ENCODE data around the gene ATRN.

ATRN gene

DNA sequence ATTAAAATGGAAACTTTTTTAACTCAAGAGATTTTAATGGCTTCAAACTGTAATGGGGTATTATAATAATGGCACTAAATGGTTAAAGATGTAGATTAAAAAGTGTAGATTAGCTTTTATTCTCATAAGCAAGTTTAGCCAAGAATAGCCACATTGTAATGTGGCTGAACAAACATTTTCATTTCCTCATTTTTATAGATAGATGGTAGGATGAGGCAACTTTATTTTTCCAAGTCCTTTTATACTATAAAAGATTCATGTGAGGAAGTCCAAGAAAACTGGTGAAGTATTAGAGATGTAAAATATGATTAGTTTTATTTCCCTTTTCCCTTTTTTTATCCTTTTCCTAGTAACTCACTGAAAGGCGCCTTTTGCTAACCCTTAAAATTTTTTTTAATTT is 88.8 kb downstream of the ATRN start:
- Histone ChIP-seq H3K27ac (ENCODE audit: low read depth, low read length, poor library complexity, severe bottlenecking) (no peak overlapping the region), H3F3A (ENCODE audit: insufficient read depth, low read length) (no peaks in the 10 kb centered on the region), H4K20me1 (ENCODE audit: insufficient read depth, low read length) (no peaks in the 10 kb centered on the region), H3K4me2 (ENCODE audit: low read length) (no peak overlapping the region), H3K4me3 (ENCODE audit: low read depth, low read length, poor library complexity, severe bottlenecking) (no peak overlapping the region), H3K9me2 (ENCODE audit: low read depth, low read length) (no peaks in the 10 kb centered on the region), H3K9me3 (ENCODE audit: low read length) (no peaks in the 10 kb centered on the region), H3K79me2 (ENCODE audit: insufficient read depth, low read length) (no peaks in the 10 kb centered on the region), H3K9ac (ENCODE audit: low read length) (no peak overlapping the region), H3K27me3 (ENCODE audit: insufficient read depth, low read length) (no peaks in the 10 kb centered on the region), H3K36me3 (ENCODE audit: insufficient read depth, low read length) (no peaks in the 10 kb centered on the region), H3K4me1 (ENCODE audit: insufficient read depth, low read length, severe bottlenecking) (peaks cover 9% of the 10 kb centered on the region), H2AFZ (ENCODE audit: low read length) (no peak overlapping the region)
- TF ChIP-seq, protein P1, sequence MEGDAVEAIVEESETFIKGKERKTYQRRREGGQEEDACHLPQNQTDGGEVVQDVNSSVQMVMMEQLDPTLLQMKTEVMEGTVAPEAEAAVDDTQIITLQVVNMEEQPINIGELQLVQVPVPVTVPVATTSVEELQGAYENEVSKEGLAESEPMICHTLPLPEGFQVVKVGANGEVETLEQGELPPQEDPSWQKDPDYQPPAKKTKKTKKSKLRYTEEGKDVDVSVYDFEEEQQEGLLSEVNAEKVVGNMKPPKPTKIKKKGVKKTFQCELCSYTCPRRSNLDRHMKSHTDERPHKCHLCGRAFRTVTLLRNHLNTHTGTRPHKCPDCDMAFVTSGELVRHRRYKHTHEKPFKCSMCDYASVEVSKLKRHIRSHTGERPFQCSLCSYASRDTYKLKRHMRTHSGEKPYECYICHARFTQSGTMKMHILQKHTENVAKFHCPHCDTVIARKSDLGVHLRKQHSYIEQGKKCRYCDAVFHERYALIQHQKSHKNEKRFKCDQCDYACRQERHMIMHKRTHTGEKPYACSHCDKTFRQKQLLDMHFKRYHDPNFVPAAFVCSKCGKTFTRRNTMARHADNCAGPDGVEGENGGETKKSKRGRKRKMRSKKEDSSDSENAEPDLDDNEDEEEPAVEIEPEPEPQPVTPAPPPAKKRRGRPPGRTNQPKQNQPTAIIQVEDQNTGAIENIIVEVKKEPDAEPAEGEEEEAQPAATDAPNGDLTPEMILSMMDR (IDR thresholded peaks at IDR 0.05; ENCODE audit: low read length), result no peak
- TF ChIP-seq EZH2 (IDR thresholded peaks at IDR 0.05; ENCODE audit: borderline replicate concordance, low read length), result no peak

DNA sequence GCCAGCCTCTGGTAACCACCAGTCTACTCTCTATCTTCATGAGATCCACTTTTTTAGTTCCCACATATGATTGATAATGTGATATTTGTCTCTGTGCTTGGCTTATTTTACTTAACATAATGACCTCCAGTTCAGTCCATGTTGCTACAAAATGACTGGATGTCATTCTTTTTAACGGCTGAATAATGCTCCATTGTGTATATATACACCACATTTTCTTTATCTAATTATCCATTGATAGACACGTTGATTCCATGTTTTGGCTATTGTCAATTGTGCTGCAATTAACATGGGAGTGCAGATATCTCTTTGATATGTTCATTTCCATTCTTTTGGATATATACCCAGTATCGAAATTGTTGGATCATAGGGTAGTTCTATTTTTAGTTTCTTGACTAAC is 89.3 kb downstream of the ATRN start:
- Histone ChIP-seq H3K4me3 (ENCODE audit: low read depth, low read length, poor library complexity, severe bottlenecking) (no peak overlapping the region), H3K9ac (ENCODE audit: low read length) (no peak overlapping the region), H3K79me2 (ENCODE audit: insufficient read depth, low read length) (no peaks in the 10 kb centered on the region), H3F3A (ENCODE audit: insufficient read depth, low read length) (no peaks in the 10 kb centered on the region), H3K36me3 (ENCODE audit: insufficient read depth, low read length) (no peaks in the 10 kb centered on the region), H3K4me2 (ENCODE audit: low read length) (no peak overlapping the region), H3K9me2 (ENCODE audit: low read depth, low read length) (no peaks in the 10 kb centered on the region), H3K9me3 (ENCODE audit: low read length) (no peaks in the 10 kb centered on the region), H3K4me1 (ENCODE audit: insufficient read depth, low read length, severe bottlenecking) (peaks cover 9% of the 10 kb centered on the region), H4K20me1 (ENCODE audit: insufficient read depth, low read length) (no peaks in the 10 kb centered on the region), H3K27me3 (ENCODE audit: insufficient read depth, low read length) (no peaks in the 10 kb centered on the region), H3K27ac (ENCODE audit: low read depth, low read length, poor library complexity, severe bottlenecking) (no peak overlapping the region), H2AFZ (ENCODE audit: low read length) (no peak overlapping the region)
- TF ChIP-seq EZH2 (IDR thresholded peaks at IDR 0.05; ENCODE audit: borderline replicate concordance, low read length), result no peak
- TF ChIP-seq, protein P1 (IDR thresholded peaks at IDR 0.05; ENCODE audit: low read length), result no peak

DNA sequence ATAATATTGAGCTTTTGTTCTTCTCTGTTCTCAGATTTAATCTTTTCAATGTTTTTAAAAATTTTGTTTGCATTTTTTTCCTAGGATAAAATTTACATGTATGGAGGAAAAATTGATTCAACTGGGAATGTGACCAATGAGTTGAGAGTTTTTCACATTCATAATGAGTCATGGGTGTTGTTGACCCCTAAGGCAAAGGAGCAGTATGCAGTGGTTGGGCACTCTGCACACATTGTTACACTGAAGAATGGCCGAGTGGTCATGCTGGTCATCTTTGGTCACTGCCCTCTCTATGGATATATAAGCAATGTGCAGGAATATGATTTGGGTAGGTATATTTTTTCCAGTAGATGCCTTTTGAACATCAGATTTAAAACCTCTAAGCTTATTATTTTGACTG is 89.8 kb downstream of the ATRN start:
- Histone ChIP-seq H3K4me1 (ENCODE audit: insufficient read depth, low read length, severe bottlenecking) (peaks cover 9% of the 10 kb centered on the region), H3K27ac (ENCODE audit: low read depth, low read length, poor library complexity, severe bottlenecking) (no peak overlapping the region), H3K9me3 (ENCODE audit: low read length) (no peaks in the 10 kb centered on the region), H4K20me1 (ENCODE audit: insufficient read depth, low read length) (no peaks in the 10 kb centered on the region), H3K9ac (ENCODE audit: low read length) (no peak overlapping the region), H3K79me2 (ENCODE audit: insufficient read depth, low read length) (no peaks in the 10 kb centered on the region), H3F3A (ENCODE audit: insufficient read depth, low read length) (no peaks in the 10 kb centered on the region), H3K9me2 (ENCODE audit: low read depth, low read length) (no peaks in the 10 kb centered on the region), H3K36me3 (ENCODE audit: insufficient read depth, low read length) (no peaks in the 10 kb centered on the region), H3K4me2 (ENCODE audit: low read length) (no peak overlapping the region), H3K27me3 (ENCODE audit: insufficient read depth, low read length) (no peaks in the 10 kb centered on the region), H3K4me3 (ENCODE audit: low read depth, low read length, poor library complexity, severe bottlenecking) (no peak overlapping the region), H2AFZ (ENCODE audit: low read length) (no peak overlapping the region)
- TF ChIP-seq, protein P1 (IDR thresholded peaks at IDR 0.05; ENCODE audit: low read length), result no peak
- no peak for TF ChIP-seq EZH2 (IDR thresholded peaks at IDR 0.05; ENCODE audit: borderline replicate concordance, low read length)

Data from OCI-LY1 (cell line).